Renal pelvis (tissue), 4 donors: ENCODE measurements around the gene MATK. TPM values are rescaled to one million over a fixed set of nuclear protein-coding genes. Genes with fewer than 3 reads are reported as not detected.
"Not testable (repeated sequence)": the region's sequence is repeated elsewhere in the genome, so short reads cannot be mapped to it uniquely, and the experiment has no call there.

Experiments
- DNase-seq: peaks from one replicate; pipeline ENCODE4 v3.0.0-alpha.2; 2013
- polyA plus RNA-seq, 3 donors: library from polyadenylated mRNA; unstranded; fragments of 120-200 nt; gene quantifications; one replicate each; pipeline ENCODE4 v1.2.1, GENCODE V29; 2013; ENCODE audit not compliant: insufficient read length in 3 of 3

MATK gene
- polyA plus RNA-seq, 3 donors = 1.6 to 2.4 (median 2.0) TPM

DNA sequence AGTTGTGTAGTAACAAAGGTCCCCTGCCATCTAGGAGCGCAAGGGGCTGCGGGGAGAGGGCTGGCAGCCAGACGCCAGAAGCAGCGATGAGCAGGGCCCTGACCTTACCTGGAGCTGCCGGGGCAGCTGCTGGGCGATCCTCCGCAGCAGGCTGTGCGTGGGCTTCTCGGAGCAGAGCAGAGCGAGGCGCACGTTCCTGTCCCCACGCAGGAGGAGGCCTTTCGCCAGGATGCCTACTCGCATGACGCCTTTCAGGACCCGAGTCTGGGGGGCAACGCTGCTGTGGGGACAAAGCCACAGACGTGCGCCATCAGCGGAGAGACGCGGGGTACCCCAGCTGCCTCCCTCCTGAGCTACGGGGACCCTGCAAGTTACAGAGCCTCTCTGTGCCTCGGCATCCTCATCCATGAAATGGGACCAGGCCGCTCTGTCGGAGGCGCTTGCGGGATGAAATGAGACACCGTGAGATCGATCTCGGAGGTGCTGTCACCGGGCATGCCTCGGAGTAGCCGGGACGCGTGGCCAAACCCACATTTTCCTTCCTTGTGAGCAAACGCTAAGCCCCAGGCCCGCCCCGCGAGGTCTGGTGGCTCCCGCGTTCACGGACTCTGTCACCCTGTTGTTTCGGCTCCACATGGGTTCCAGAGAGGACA lies 30.5 kb upstream of the MATK start:
- no peak for DNase-seq

DNA sequence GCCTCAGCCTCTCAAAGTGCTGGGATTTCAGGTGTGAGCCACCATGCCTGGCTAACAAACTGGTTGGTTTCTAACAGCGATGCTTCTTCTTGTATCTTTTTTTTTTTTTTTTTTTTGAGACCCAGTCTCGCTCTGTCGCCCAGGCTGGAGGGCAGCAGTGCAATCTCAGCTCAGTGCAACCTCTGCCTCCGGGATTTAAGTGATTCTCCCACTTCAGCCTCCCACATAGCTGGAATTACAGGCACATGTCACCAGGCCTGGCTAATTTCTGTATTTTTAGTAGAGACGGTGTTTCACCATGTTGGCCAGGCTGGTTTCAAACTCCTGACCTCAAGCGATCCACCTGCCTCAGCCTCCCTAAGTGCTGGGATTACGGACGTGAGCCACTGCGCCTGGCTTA lies 30.0 kb upstream of the MATK start:
- DNase-seq = not testable (repeated sequence)

DNA sequence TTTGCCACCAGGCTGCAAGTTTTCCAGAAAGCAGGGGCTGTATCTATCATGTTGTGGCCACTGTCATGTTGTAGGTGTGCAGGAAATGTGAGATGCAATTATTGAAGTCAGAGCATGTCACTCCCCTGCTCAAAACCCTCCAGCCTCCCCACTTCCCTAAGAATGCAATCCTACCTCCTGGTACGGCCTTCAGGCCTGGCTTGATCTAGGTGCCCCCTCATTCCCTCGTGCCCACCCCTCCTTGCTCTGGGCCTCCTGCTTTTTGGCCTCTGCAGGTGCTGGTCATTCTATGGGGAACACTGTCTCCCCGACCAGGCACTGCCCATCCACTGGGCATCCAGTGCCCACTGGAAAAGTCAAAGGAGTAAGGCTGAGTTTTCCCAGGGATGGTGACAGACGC lies 28.5 kb upstream of the MATK start:
- DNase-seq = no peak

DNA sequence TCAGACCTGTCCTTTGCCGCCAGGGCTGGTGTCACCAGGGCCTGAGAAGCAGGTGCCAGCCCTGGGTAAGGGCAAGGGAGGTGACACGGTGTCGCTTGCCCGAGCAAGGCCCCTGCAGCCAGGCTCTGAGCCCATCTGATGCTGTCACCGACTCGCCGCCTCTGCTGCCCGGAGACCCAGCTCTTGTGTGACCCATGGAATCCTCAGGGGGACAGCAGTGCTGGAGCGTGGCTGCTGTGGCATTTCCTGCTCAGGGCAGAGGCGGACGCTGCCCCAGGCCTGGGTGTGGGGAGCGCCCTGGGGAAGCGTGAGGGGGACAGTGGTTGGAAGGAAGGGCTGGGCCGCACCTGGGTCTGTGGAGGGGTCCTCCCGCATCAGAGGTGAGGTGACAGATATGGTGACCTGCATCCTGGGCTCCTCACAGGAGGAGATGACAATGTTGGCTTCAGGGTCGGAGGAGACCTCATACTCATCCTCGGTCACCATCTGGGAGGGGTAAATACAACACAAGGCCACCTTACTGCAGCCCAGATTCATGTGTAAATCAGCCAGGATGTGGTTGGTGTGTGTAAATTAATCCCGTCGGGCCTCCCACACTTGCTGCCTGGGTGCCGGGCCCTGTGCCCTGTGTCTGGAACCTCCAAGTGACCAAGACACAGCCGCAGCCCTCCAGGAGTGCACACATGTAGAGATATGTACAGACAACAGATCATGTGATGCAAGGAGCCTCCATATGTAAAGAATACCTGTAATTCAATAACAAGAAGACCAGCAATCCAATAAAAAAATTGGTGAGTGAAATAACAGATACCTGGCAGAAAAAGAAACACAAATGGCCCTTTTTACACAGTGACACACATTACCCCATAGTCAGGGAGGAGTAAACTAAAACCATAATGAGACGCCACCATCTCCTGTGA lies 27.6 kb upstream of the MATK start:
- DNase-seq = no peak

DNA sequence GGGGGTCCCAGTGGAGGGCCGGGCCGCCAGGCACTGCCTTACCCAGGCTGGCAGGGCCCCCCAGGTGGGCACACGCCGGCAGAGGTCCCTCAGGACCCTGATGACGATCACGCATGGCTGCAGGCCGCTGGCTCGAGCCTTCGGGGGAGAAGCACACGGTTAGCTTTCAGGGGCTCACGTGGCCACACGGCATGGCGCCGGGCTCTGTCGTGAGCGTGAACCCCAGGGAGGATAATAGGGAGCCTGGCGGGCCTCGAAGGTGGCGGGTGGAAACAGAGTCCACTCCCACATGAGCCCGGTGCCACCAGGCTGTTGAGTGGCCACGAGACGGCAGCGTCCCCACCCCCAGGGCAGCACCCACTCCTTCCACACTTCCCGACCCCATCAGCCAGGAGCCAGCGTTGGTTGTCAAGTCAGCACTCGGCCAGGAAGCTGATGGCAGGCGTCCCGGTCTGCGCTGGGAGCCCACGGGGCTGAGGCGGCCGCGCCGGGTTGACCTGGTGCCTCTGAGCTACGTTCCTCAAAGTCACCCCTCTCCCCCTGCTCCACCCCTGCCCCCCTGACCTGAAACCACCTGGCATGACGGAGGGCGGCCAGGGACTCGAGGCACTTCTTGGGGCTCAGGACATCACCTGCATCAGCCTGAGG lies 24.7 kb upstream of the MATK start:
- no peak for DNase-seq

DNA sequence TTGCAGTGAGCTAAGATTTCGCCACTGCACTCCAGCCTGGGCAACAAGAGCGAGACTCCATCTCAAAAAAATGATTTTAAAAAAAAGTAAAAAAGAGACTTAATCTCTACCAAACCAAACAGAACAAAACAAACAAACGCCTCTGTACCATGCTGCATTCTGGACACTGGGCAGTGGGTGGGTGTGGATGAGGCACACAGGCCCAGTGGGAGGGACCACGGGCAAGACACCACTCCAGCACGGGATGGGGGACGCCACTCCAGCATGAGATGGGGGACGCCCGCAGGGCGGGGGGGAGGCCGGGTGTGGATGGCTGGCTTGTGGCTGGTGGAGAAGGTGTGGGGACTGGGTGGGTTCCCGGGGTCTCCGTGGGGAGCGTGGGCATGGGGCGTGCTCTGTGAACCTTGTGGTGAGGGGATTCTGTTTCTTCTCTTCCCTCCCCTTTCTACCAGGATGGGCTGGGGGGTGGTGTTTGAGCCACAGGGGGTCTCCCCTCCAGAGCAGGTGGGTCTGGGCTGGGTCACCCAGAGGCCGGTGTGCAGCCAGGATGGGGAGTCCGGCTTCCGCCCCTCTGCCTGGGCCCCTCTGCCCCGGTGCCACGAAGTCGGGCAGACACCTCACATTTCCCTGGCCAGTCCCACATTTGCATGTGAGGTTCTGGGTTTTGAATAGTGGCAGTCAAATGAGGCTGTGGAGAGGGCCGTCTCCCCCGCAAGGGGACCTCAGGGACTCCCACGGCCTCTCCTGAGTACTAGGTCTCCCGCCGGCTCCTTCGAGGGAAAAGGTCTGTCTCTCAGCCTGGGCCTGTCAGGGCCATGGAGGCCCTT lies 23.9 kb upstream of the MATK start:
- no peak for DNase-seq

DNA sequence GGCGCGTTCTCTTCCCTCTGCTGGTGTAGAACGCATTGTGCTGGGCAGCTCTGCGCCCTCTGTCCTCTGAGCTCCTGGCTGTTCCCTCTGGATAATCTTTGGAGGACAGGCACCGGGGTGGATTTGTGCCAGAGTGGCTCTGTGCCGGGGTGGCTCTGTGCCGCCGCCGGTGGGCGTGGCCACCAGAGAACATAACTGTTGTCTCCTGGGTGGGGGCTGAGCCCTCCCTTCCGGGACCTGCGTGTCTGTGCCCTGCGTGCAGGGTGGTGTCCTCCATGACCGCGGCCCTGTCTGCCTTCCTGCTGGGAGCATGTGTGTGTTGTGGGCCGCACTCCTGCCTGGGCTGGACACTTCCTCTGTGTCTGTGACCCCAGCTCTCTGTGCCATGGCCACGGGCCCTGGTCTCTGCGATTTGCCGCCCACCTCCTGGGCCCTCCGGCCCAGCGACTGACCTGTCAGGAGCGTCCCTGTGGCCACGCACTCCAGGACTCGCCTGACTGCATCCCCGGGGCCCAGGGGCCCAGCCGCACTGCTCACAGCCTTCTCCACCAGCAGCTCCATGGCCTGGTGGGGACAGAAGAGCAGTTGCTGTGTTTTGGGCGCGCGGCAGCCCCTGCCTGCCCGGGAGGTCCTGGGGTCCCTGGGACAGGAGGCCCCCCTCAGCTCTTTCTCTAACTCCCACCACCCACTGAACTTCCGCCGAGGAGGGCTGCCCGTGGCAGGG lies 22.4 kb upstream of the MATK start:
- DNase-seq = no peak

DNA sequence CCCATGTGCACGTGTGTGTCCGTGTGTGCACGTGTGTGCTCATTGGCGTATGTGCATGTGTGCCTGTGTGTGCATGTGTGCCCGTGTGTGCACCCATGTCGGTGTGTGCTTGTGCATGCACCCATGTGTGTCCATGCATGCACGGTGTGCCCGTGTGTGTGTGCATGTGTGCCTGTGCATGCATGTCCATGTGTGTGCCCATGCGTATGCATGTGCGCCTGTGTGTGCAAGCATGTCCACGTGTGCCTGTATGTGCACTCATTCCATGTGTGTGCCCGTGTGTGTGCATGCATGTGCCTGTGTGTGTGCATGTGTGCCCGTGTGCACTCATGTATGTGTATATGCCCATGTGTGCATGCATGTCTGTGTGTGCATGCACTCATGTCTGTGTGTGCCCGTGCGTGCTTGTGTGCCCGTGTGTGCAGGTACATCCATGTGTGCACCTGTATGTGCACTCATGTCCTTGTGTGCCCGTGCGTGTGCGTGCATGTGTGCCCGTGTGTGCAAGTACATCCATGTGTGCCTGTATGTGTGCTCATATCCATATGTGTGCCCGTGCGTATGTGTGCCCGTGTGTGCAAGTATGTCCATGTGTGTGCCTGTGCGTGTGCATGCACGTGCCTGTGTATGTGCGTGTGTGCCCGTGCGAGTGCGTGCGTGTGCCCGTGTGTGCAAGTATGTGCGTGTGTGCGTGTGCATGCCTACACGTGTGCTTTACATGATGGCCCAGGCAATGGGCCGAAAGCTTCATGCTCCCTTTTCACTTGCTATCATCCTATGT lies 21.6 kb upstream of the MATK start:
- no peak for DNase-seq

DNA sequence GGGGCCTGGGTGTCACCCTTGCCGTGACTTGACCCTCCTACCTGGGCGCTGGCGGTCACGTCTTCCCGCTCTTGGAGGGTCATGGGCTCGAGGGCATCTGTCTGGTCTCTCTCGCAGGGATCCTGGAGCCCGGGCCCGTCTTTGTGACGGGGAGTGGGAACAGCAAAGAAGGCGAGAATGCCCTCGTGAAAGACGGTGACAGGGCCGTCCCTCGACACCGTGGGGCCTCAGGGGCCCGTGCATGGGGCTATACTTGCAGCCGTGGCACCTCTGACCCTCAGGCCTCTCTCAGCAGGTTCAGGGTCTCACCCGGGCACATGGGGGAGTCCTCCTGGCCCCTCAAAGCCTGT lies 20.9 kb upstream of the MATK start:
- DNase-seq = no peak

DNA sequence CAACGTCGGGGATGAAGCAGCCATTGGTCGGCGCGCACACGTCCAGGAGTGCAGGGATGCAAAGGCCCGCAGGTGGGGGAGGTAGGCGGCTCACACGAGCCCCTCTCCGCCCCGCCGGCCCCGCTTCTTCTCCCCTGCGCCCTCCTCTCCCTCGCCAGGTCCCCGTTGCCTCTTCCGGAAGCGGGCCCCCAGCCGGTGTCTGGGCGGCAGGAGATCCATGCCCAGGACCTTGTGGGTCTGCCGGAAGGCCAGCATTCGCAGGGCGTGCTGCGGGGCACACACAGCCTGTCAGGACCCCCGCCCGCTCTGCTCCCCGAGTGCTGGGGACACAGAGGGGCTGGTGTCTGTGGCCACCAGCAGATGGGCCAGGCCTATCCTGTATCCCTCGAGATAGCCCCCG lies 19.7 kb upstream of the MATK start:
- DNase-seq = no peak

DNA sequence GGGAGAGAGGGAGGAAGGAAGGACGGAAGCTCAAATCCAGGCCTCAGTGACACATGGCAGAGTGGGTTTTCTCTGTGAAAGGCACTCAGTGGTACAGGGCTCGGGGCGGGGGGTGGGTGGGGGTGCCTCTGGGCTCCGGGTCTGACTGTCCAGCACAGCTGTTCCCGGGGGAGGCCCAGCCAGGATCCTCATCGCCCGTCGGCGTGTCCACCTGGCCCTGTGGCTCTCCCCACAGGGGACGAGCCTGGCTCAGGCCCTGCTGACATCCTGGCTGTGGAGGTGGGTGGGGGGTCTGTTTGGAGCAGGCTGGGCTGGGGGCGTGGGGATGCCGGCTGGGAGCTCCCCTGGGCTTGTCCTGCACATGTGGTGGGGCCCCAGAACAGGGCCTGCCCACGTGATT lies 18.2 kb upstream of the MATK start:
- no peak for DNase-seq

DNA sequence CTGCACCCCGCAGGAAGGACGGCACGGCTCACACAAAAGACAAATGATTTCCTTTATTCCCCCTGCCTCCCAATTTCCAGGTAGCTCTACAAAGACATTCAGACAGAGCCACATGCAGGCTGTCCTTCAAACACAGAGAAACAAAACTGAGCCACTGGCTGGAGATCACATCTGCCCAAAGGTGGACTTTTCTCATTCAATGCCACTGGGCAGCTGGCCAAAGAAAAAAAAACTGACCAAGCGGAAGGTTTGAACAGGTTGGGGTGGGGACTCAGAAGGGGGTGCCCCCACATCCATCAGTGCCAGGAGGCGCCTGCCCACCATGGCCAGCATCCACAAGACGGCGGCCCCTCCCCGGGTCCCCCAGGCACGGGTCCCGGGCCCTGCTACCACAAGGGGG lies 17.8 kb upstream of the MATK start:
- no peak for DNase-seq

DNA sequence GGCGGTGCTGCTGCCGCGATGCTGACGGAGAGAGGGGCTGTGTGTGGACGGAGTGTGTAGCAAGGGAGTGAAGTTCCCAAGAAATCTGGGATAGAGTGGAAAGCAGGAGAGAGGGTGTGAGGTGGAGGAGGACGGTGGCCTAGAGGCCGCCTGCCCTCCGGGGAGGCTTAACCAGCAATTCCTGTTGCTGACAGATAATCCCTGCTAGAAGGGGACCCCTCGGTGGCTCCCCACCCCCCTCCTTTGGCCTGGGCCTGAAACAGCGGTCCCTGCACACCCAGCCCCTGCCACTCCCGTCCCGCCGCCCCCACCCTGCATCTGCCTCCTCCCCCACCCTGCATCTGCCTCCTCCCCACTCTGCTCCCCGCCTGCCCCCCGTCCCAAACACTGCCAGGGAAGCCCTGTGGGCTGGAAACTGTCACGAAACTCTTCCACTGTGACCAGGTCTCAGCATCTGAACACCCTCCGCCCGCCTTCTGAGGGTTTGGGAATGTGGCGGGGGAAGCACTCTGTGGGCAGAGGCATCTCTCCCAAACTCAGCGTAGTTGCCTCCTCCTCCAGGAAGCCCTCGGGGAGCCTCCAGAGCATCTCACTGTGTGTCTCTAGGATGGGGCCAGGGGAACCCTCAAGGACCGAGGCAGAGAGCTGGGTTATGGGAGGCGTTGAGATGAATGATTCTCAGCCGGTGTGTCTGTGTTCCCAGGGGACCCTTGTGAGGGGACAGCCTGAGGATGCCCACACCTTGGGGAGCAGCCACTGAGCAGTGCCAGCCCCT lies 17.1 kb upstream of the MATK start:
- no peak for DNase-seq

DNA sequence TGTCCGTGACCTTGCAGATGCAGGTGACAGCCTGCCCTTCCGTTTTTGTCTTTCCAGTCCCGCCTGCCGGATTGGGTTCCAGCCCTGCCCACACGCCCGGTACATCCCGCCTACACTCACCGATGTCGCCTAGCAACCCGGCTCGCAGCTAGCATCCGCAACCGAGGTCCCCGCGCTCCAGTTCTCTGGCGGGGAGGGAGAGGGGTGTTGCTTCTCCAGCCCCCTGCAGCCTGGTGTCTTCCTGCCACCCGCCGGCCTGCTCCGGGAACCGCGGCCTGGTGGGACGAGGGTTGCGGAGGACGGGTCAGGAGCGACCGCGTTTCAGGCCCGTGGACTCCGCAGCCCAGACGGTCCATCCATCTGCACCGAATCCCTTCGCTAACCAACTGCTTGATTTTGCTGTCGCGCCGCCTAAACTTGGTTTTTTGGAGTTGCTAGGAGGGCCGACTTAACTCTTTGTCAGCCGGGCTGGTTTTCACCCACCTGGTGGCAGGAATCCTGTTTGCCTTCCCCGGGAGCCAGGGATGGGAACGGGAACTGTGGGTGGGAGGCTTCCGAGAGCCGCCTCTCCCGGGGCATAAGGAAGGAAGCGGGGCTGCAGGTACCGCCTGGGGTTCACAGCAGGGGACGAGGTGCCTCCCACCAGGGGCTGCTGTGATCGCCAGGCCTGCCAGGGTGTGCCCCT lies 15.4 kb upstream of the MATK start:
- DNase-seq = no peak

DNA sequence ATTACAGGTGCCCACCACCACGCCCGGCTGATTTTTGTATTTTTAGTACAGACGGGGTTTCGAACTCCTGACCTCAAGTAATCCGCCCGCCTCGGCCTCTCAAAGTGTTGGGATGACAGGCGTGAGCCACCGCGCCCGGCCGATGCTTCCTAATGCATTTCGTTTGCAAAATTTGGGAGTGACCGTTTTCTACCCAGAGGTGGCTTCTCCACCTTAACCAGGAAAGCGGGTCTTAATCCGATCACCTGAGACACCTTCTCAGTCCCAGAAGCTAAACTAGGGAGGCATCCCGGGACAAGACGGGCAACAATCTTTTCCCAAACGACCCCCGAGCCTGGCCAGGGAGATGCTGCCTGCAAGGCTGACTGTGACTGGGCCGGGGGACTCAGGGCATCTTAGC lies 14.8 kb upstream of the MATK start:
- no peak for DNase-seq

DNA sequence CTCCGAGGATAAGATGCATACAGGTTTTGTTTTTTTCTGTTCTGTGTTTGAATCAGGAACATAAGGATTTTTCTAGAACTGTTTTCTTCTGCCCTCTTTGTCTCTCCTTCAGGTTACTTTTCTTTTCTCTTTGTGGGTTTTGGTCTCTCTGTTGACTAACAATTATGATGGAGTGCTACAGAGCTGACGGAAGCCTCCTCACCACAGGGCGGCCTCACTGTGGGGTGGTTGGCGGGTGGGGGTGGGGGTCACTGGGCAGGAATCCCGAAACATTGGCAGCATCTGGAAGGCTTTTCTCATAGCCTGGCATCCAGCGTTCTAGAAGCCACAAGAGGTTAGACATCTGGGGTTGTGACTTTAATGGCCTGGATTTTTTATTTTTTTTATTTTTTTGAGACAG lies 12.0 kb upstream of the MATK start:
- no peak for DNase-seq

DNA sequence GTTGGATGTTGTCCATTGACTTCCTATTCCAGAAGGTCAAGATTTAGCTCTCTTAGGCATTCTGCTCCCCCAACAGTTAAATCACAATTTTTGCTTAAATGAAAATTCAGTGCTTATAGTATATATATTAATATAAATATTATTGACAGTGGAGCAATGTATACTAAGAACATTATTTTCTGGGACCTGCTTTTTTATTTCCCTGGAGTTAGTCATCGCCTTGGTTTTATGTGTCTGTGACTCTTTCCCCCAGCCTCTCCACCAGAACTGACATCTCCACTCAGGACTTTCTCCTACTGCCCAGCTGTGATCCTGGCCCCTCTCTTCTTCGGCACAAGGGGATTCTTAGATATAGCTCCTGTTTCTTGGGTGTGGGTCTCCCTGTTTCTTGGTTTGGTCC lies 10.2 kb upstream of the MATK start:
- no peak for DNase-seq

DNA sequence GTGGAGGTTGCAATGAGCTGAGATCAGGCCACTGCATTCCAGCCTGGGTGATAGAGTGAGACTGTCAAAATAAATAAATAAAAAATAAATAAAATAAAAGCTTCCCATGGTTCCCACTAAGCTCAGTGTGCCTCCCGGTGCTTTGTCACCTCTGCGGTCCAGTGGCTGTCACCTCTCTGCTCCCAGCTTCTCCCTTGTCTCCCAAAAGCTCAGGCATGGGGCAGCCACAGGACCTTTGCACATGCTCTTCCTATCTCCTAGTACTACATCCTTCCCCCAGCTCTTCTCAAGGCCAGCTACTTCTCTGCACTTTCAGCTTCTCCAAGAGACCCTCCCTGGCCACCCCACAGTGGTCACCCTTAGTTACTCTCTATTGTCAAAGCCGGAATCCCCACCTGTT lies 7.6 kb upstream of the MATK start:
- no peak for DNase-seq

DNA sequence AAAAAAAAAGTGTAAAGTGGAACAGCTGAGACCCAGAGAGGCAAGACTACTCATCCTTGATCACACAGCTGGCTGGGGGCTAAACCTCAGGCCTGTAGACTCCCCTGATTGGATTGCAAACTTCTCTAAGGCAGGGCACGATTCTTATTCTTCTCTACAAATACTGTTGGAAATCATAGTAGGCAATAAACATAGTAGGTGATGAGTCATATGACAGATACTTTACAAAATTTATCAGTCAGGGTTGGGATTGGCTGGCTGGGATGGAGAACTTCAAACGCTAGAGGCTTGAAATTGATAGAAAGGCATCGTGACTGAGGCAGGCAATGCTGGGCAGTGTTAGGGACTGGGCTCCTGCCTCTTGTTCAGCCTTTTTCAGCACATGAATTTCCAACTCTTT lies 5.9 kb upstream of the MATK start:
- no peak for DNase-seq
